Measurements from ENCODE around the gene CNBP. TPM values are rescaled to one million over a fixed set of nuclear protein-coding genes. Genes with fewer than 3 reads are reported as not detected.

The CNBP gene
- total and polyA plus RNA-seq, 10 of the 15 experiments (the other 5 are each of a cell fraction or from before 2014, with no cell fraction given): 300 to 719 (median 439) TPM

GRCh38 chr3:129199366-129199765 is 15.7 kb upstream of the CNBP start:
- H3K9ac ChIP-seq (ENCODE audit: control insufficient read depth, insufficient read depth, low read length): no peak overlapping the region
- no peaks in the 10 kb centered on the region for H3K9me3 ChIP-seq (replicated peaks; ENCODE audit: control insufficient read depth, insufficient read depth, low read length)
- H3K27me3 ChIP-seq (replicated peaks in 1 of 2; ENCODE audit: control insufficient read depth in 2 of 2, insufficient read depth in 2 of 2, low read length in 1 of 2): no peaks in the 10 kb centered on the region
- H3K4me2 ChIP-seq (ENCODE audit: control insufficient read depth, insufficient read depth): no peak overlapping the region
- no peaks in the 10 kb centered on the region for H3K79me2 ChIP-seq (ENCODE audit: control insufficient read depth, insufficient read depth, low read length)
- RAD21 ChIA-PET (ENCODE audit: unreplicated experiment): no interaction called here
- no TSS peak for BruUV-seq (replicated peaks)
- POLR2A ChIA-PET: interaction anchor here (0.6 kb wide), 1 partner anchor 45 kb away, joined by 3 read pairs; no protein-coding TSS in a partner anchor
- 99% methylated on average over 8 of the region's 8 CpGs for WGBS (ENCODE audit: insufficient coverage, insufficient replicate concordance, low lambda C conversion rate, missing lambda C conversion rate)
- ATAC-seq (no peak), FAIRE-seq (no peak), DNase-seq (ENCODE audit: low read depth, low spot score) (no peak)
- TF ChIP-seq NFYA (IDR thresholded peaks at IDR 0.05; ENCODE audit: borderline replicate concordance, low read depth, low read length) (no peak), CBFB (IDR thresholded peaks at IDR 0.05; ENCODE audit: low read depth) (no peak), ZNF274 (IDR thresholded peaks at IDR 0.05; ENCODE audit: insufficient read depth, insufficient read length) (no peak), STAT3 (IDR thresholded peaks at IDR 0.05; ENCODE audit: low read depth, low read length) (no peak), POLR2AphosphoS2 (IDR thresholded peaks at IDR 0.05; ENCODE audit: low read depth, low read length) (no peak), ASH2L (IDR thresholded peaks at IDR 0.05; ENCODE audit: borderline replicate concordance, low read depth) (no peak), ZBED1 (IDR thresholded peaks at IDR 0.05; ENCODE audit: borderline replicate concordance) (no peak), HDGF (IDR thresholded peaks at IDR 0.05) (no peak), SIX5 (IDR thresholded peaks at IDR 0.05; ENCODE audit: low read depth, low read length, severe bottlenecking) (no peak), MYB (IDR thresholded peaks at IDR 0.05; ENCODE audit: borderline replicate concordance, low read depth, low read length) (no peak), MTA2 (IDR thresholded peaks at IDR 0.05; ENCODE audit: low read depth) (no peak), MEF2B (IDR thresholded peaks at IDR 0.05; ENCODE audit: partially characterized antibody, poor library complexity, severe bottlenecking) (no peak), POLR2AphosphoS5 (IDR thresholded peaks at IDR 0.05; ENCODE audit: low read length) (no peak), SREBF1 (IDR thresholded peaks at IDR 0.05; ENCODE audit: low read length) (no peak), ZBTB4 (CRISPR knock-in tag; IDR thresholded peaks at IDR 0.05) (no peak), ZNF217 (IDR thresholded peaks at IDR 0.05) (no peak)
- TF ChIP-seq, protein P1, sequence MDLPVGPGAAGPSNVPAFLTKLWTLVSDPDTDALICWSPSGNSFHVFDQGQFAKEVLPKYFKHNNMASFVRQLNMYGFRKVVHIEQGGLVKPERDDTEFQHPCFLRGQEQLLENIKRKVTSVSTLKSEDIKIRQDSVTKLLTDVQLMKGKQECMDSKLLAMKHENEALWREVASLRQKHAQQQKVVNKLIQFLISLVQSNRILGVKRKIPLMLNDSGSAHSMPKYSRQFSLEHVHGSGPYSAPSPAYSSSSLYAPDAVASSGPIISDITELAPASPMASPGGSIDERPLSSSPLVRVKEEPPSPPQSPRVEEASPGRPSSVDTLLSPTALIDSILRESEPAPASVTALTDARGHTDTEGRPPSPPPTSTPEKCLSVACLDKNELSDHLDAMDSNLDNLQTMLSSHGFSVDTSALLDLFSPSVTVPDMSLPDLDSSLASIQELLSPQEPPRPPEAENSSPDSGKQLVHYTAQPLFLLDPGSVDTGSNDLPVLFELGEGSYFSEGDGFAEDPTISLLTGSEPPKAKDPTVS (IDR thresholded peaks at IDR 0.05; ENCODE audit: low read depth, low read length): no peak
- TF ChIP-seq, protein P2, sequence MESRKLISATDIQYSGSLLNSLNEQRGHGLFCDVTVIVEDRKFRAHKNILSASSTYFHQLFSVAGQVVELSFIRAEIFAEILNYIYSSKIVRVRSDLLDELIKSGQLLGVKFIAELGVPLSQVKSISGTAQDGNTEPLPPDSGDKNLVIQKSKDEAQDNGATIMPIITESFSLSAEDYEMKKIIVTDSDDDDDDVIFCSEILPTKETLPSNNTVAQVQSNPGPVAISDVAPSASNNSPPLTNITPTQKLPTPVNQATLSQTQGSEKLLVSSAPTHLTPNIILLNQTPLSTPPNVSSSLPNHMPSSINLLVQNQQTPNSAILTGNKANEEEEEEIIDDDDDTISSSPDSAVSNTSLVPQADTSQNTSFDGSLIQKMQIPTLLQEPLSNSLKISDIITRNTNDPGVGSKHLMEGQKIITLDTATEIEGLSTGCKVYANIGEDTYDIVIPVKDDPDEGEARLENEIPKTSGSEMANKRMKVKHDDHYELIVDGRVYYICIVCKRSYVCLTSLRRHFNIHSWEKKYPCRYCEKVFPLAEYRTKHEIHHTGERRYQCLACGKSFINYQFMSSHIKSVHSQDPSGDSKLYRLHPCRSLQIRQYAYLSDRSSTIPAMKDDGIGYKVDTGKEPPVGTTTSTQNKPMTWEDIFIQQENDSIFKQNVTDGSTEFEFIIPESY (IDR thresholded peaks at IDR 0.05): no peak
- no peak overlapping the region for H2AFZ ChIP-seq (ENCODE audit: control insufficient read depth, low read depth, low read length)
- intact Hi-C loops (cut with micrococcal nuclease; ENCODE audit: unreplicated experiment) (no loop called here), in situ Hi-C loops (cut with MboI) (no loop called here)
- no peak overlapping the region for H3K27ac ChIP-seq (ENCODE audit: control insufficient read depth, insufficient read depth)
- SMC1A ChIA-PET (ENCODE audit: uncharacterized antibody, unreplicated experiment): interaction anchor here (1.0 kb wide), 1 partner anchor 12 kb away, joined by 4 read pairs; no protein-coding TSS in a partner anchor
- H3K4me3 ChIP-seq: no peak overlapping the region
- no peaks in the 10 kb centered on the region for H4K20me1 ChIP-seq (ENCODE audit: control insufficient read depth, insufficient read depth)
- CTCF ChIA-PET: no interaction called here
- H3K36me3 ChIP-seq (ENCODE audit: control insufficient read depth in 2 of 2, insufficient read depth in 2 of 2, low read length in 1 of 2): no peaks in the 10 kb centered on the region
- no peaks in the 10 kb centered on the region for H3K4me1 ChIP-seq (ENCODE audit: control insufficient read depth, insufficient read depth, low read length)

Data from GM12878 (cell line).